ENCODE results near the gene TEAD1. TPM values are rescaled to one million over a fixed set of nuclear protein-coding genes. Genes with fewer than 3 reads are reported as not detected.

Gene TEAD1
- total and polyA plus RNA-seq, 9 donors: 20.0 to 84.1 (median 67.6) TPM

- H3K27ac ChIP-seq: peak overlapping the region in 1 of 2 donors; percentile 66
- H3K4me1 ChIP-seq (ENCODE audit: insufficient read depth): peaks cover 6% of the 10 kb centered on the region
- DNase-seq: peak; percentile 78 to 90 (median 80)
- no peaks in the 10 kb centered on the region for H3K9me3 ChIP-seq
- intact Hi-C loops (cut with DNase I): no loop called here
- no peaks in the 10 kb centered on the region for H3K36me3 ChIP-seq
- H3K27me3 ChIP-seq: no peaks in the 10 kb centered on the region
- WGBS, 3 donors: 8 to 11% (median 8%) methylated on average over 13 of the region's 13 CpGs
- H3K4me3 ChIP-seq: peak overlapping the region; percentile 3
- no peak for TF ChIP-seq EP300 (IDR thresholded peaks at IDR 0.05)
- TF ChIP-seq, protein P1, sequence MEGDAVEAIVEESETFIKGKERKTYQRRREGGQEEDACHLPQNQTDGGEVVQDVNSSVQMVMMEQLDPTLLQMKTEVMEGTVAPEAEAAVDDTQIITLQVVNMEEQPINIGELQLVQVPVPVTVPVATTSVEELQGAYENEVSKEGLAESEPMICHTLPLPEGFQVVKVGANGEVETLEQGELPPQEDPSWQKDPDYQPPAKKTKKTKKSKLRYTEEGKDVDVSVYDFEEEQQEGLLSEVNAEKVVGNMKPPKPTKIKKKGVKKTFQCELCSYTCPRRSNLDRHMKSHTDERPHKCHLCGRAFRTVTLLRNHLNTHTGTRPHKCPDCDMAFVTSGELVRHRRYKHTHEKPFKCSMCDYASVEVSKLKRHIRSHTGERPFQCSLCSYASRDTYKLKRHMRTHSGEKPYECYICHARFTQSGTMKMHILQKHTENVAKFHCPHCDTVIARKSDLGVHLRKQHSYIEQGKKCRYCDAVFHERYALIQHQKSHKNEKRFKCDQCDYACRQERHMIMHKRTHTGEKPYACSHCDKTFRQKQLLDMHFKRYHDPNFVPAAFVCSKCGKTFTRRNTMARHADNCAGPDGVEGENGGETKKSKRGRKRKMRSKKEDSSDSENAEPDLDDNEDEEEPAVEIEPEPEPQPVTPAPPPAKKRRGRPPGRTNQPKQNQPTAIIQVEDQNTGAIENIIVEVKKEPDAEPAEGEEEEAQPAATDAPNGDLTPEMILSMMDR (IDR thresholded peaks at IDR 0.05): no peak
- TF ChIP-seq POLR2A (IDR thresholded peaks at IDR 0.05): no peak
Measured at GRCh38 chr11:12862696-12863469, 188.7 kb downstream of the TEAD1 start.

DNA sequence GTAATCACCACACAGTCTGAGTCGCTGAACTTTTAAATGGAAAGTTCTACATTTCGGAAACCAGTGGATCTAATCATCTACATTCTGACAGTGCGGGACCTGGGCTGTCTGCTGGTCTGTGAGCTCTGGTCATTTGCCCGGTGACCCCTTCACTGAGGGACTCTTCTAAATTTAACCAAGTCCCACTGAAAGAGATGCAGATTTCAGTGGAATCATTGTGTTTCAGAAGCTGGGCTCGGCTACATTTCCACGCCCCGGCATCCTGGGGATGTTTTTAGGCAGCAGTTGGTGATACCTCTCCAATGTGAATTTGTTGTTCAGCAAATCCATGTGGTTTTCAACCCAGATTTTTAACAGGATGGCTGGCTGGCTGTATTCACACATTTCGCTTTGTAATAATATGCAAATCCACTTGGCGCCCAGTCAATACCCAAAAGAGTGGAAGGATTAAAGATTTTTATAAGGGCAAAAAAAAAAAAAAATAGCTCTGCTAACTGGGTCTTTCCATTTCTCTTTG, 189.4 kb downstream of the TEAD1 start:
- Histone ChIP-seq H3K36me3 (no peaks in the 10 kb centered on the region), H3K9me3 (no peaks in the 10 kb centered on the region), H3K4me3 (peak overlapping the region; percentile 3), H3K4me1 (ENCODE audit: insufficient read depth) (peaks cover 8% of the 10 kb centered on the region), H3K27ac (peak overlapping the region in 1 of 2 donors; percentile 66), H3K27me3 (no peaks in the 10 kb centered on the region)
- WGBS, 3 donors: 13 to 21% (median 17%) methylated on average over 9 of the region's 9 CpGs
- peak in 2 of 5 donors; percentile 38 to 53 for DNase-seq
- TF ChIP-seq POLR2A (IDR thresholded peaks at IDR 0.05) (no peak), EP300 (IDR thresholded peaks at IDR 0.05) (no peak)
- TF ChIP-seq, protein P1 (IDR thresholded peaks at IDR 0.05): no peak
- intact Hi-C loops (cut with DNase I): no loop called here

GRCh38 chr11:12864316-12865156, 190.3 kb downstream of the TEAD1 start:
- DNase-seq: peak in 2 of 5 donors; percentile 43 to 60
- H3K36me3 ChIP-seq: no peaks in the 10 kb centered on the region
- WGBS, 3 donors: 28 to 52% (median 31%) methylated on average over 13 of the region's 13 CpGs
- H3K9me3 ChIP-seq: no peaks in the 10 kb centered on the region
- intact Hi-C loops (cut with DNase I): no loop called here
- H3K4me3 ChIP-seq: no peak overlapping the region
- no peak for TF ChIP-seq POLR2A (IDR thresholded peaks at IDR 0.05)
- no peak for TF ChIP-seq EP300 (IDR thresholded peaks at IDR 0.05)
- TF ChIP-seq, protein P1 (IDR thresholded peaks at IDR 0.05): no peak
- H3K27me3 ChIP-seq: no peaks in the 10 kb centered on the region
- peak overlapping the region in 1 of 2 donors; percentile 66 for H3K27ac ChIP-seq
- H3K4me1 ChIP-seq (ENCODE audit: insufficient read depth): peaks cover 8% of the 10 kb centered on the region

GRCh38 chr11:12865863-12866595, 191.8 kb downstream of the TEAD1 start:
- H3K27me3 ChIP-seq: no peaks in the 10 kb centered on the region
- peaks cover 11% of the 10 kb centered on the region for H3K4me1 ChIP-seq (ENCODE audit: insufficient read depth)
- intact Hi-C loops (cut with DNase I): no loop called here

More at GRCh38 chr11:12865863-12866595, 191.8 kb downstream of the TEAD1 start:
- H3K36me3 ChIP-seq: no peaks in the 10 kb centered on the region
- no peak overlapping the region for H3K4me3 ChIP-seq
- TF ChIP-seq, protein P1 (IDR thresholded peaks at IDR 0.05): no peak
- TF ChIP-seq EP300 (IDR thresholded peaks at IDR 0.05) (no peak), POLR2A (IDR thresholded peaks at IDR 0.05) (no peak)
- no peak overlapping the region for H3K27ac ChIP-seq
- no peaks in the 10 kb centered on the region for H3K9me3 ChIP-seq
- WGBS, 3 donors: 66 to 82% (median 71%) methylated on average over 6 of the region's 6 CpGs
- DNase-seq: no peak
